ENCODE data around the gene HM13. TPM values are rescaled to one million over a fixed set of nuclear protein-coding genes. Genes with fewer than 3 reads are reported as not detected.

Gene HM13
- total RNA-seq, 2 donors from 2014 or later = 120 to 206 TPM

- H3K4me1 Mint-ChIP-seq = peaks cover 18% of the 10 kb centered on the region
- no peak overlapping the region for H3K27ac ChIP-seq (ENCODE audit: low read depth, low read length)
- H3K36me3 ChIP-seq (ENCODE audit: control insufficient read depth, insufficient read depth, low read length) = peaks cover 40% of the 10 kb centered on the region
- H3K9me3 Mint-ChIP-seq = no peaks in the 10 kb centered on the region
- no peak overlapping the region for H3K9ac ChIP-seq (ENCODE audit: extremely low read depth, low read length, poor library complexity, severe bottlenecking)
- H3K27me3 ChIP-seq (ENCODE audit: control insufficient read depth, insufficient read depth, low read length, poor library complexity, severe bottlenecking) = no peaks in the 10 kb centered on the region
- no peak overlapping the region for H3K4me3 ChIP-seq (ENCODE audit: low read length)
- no peak for TF ChIP-seq CTCF (conservative IDR thresholded peaks at IDR 0.05)
- DNase-seq = no peak
- peak overlapping the region; percentile 48 for H3K27ac Mint-ChIP-seq
- H3K27me3 Mint-ChIP-seq (ENCODE audit: insufficient read depth) = no peaks in the 10 kb centered on the region
- WGBS, 2 experiments (ENCODE audit: insufficient coverage in 1 of 2, insufficient read length in 1 of 2) = 90 to 96% methylated on average over 3 to 6 of the region's 6 CpGs
- no peaks in the 10 kb centered on the region for H3K4me1 ChIP-seq (ENCODE audit: control insufficient read depth, insufficient read depth, low read length)
- H3K36me3 Mint-ChIP-seq (ENCODE audit: low read depth) = peaks cover 68% of the 10 kb centered on the region
- H3K9me3 ChIP-seq (ENCODE audit: control insufficient read depth, low read length) = no peaks in the 10 kb centered on the region
- H3K4me3 Mint-ChIP-seq = no peak overlapping the region
Measured at GRCh38 chr20:31555203-31555775, 41.0 kb downstream of the HM13 start.

- Mint-ChIP-seq H3K27ac (peak overlapping the region; percentile 95), H3K9me3 (no peaks in the 10 kb centered on the region), H3K36me3 (ENCODE audit: low read depth) (peaks cover 81% of the 10 kb centered on the region), H3K4me3 (no peak overlapping the region), H3K4me1 (peaks cover 18% of the 10 kb centered on the region), H3K27me3 (ENCODE audit: insufficient read depth) (no peaks in the 10 kb centered on the region)
- no peaks in the 10 kb centered on the region for H3K27me3 ChIP-seq (ENCODE audit: control insufficient read depth, insufficient read depth, low read length, poor library complexity, severe bottlenecking)
- H3K9me3 ChIP-seq (ENCODE audit: control insufficient read depth, low read length) = no peaks in the 10 kb centered on the region
- H3K4me1 ChIP-seq (ENCODE audit: control insufficient read depth, insufficient read depth, low read length) = no peaks in the 10 kb centered on the region
- no peak overlapping the region for H3K4me3 ChIP-seq (ENCODE audit: low read length)
- H3K36me3 ChIP-seq (ENCODE audit: control insufficient read depth, insufficient read depth, low read length) = peaks cover 65% of the 10 kb centered on the region
- DNase-seq = no peak
- TF ChIP-seq CTCF (conservative IDR thresholded peaks at IDR 0.05) = no peak
- H3K27ac ChIP-seq (ENCODE audit: low read depth, low read length) = no peak overlapping the region
- 87 to 100% methylated on average over 2 of the region's 2 CpGs for WGBS, 2 experiments (ENCODE audit: insufficient coverage in 1 of 2, insufficient read length in 1 of 2)
- H3K9ac ChIP-seq (ENCODE audit: extremely low read depth, low read length, poor library complexity, severe bottlenecking) = no peak overlapping the region
Measured at GRCh38 chr20:31559704-31560093, 45.5 kb downstream of the HM13 start.

GRCh38 chr20:31560094-31560745, 46.0 kb downstream of the HM13 start:
- Mint-ChIP-seq H3K9me3 (no peaks in the 10 kb centered on the region), H3K4me1 (peaks cover 18% of the 10 kb centered on the region)

More at GRCh38 chr20:31560094-31560745, 46.0 kb downstream of the HM13 start:
- peak; percentile 91 for DNase-seq
- Histone ChIP-seq H3K27ac (ENCODE audit: low read depth, low read length) (no peak overlapping the region), H3K36me3 (ENCODE audit: control insufficient read depth, insufficient read depth, low read length) (peaks cover 60% of the 10 kb centered on the region), H3K9ac (ENCODE audit: extremely low read depth, low read length, poor library complexity, severe bottlenecking) (no peak overlapping the region), H3K4me1 (ENCODE audit: control insufficient read depth, insufficient read depth, low read length) (no peaks in the 10 kb centered on the region), H3K27me3 (ENCODE audit: control insufficient read depth, insufficient read depth, low read length, poor library complexity, severe bottlenecking) (no peaks in the 10 kb centered on the region), H3K4me3 (ENCODE audit: low read length) (no peak overlapping the region), H3K9me3 (ENCODE audit: control insufficient read depth, low read length) (no peaks in the 10 kb centered on the region)
- Mint-ChIP-seq H3K36me3 (ENCODE audit: low read depth) (peaks cover 78% of the 10 kb centered on the region), H3K4me3 (no peak overlapping the region), H3K27ac (peak overlapping the region; percentile 95), H3K27me3 (ENCODE audit: insufficient read depth) (no peaks in the 10 kb centered on the region)
- WGBS, 2 experiments (ENCODE audit: insufficient coverage in 1 of 2, insufficient read length in 1 of 2) = 32 to 37% methylated on average over 6 of the region's 6 CpGs
- TF ChIP-seq CTCF (conservative IDR thresholded peaks at IDR 0.05) = peak; percentile 100

Data from endodermal cell (in vitro differentiated cells).